Nephron progenitor cell (in vitro differentiated cells): ENCODE data around the gene SND1.
"Not testable (repeated sequence)": the region's sequence is repeated elsewhere in the genome, so short reads cannot be mapped to it uniquely, and the experiment has no call there.

ENCODE experiments used
- DNase-seq: peaks from one replicate; pipeline ENCODE4 v3.0.0; 2021
- H3K27ac Mint-ChIP-seq: 2 replicates; pipeline ENCODE4 v1.8.0; 2021; ENCODE audit warnings: mild to moderate bottlenecking, moderate library complexity, mixed read lengths
- H3K27me3 Mint-ChIP-seq: 2 replicates; pipeline ENCODE4 v1.8.0; 2021; ENCODE audit warnings: mild to moderate bottlenecking, low read depth, mixed read lengths; ENCODE audit not compliant: poor library complexity
- H3K36me3 Mint-ChIP-seq: 2 replicates; pipeline ENCODE4 v1.8.0; 2021; ENCODE audit warnings: low read depth, mixed read lengths
- H3K4me1 Mint-ChIP-seq: 2 replicates; pipeline ENCODE4 v1.8.0; 2021; ENCODE audit warnings: mixed read lengths
- H3K4me3 Mint-ChIP-seq: 2 replicates; pipeline ENCODE4 v1.8.0; 2021; ENCODE audit warnings: mild to moderate bottlenecking, moderate library complexity, mixed read lengths
- H3K9me3 Mint-ChIP-seq: 2 replicates; pipeline ENCODE4 v1.8.0; 2021; ENCODE audit warnings: mild to moderate bottlenecking, moderate library complexity, mixed read lengths
- CTCF ChIP-seq: fragments of 200-600 bp; sonication (generic); IDR thresholded peaks from 2 replicates; pipeline ENCODE4 v1.5.0; 2021; ENCODE audit warnings: antibody characterized with exemption

The SND1 gene

GRCh38 chr7:127961786-127962453 lies 309.9 kb downstream of the SND1 start:
- Mint-ChIP-seq H3K4me1 (peaks cover 1% of the 10 kb centered on the region), H3K4me3 (no peak overlapping the region), H3K27ac (peak overlapping the region; percentile 14), H3K27me3 (peaks cover 4% of the 10 kb centered on the region), H3K36me3 (peaks cover 28% of the 10 kb centered on the region), H3K9me3 (peaks cover 5% of the 10 kb centered on the region)
- no peak for DNase-seq
- TF ChIP-seq CTCF, result no peak

- Mint-ChIP-seq H3K4me1 (peaks cover 7% of the 10 kb centered on the region), H3K9me3 (peaks cover 5% of the 10 kb centered on the region), H3K27me3 (peaks cover 4% of the 10 kb centered on the region), H3K36me3 (peaks cover 34% of the 10 kb centered on the region), H3K27ac (no peak overlapping the region), H3K4me3 (no peak overlapping the region)
- TF ChIP-seq CTCF, result no peak
- no peak for DNase-seq
Observed at GRCh38 chr7:127962589-127963361, 310.8 kb downstream of the SND1 start.

DNA sequence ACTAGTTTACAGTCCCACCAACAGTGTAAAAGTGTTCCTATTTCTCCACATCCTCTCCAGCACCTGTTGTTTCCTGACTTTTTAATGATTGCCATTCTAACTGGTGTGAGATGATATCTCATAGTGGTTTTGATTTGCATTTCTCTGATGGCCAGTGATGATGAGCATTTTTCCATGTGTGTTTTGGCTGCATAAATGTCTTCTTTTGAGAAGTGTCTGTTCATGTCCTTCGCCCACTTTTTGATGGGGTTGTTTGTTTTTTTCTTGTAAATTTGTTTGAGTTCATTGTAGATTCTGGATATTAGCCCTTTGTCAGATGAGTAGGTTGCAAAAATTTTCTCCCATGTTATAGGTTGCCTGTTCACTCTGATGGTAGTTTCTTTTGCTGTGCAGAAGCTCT lies 311.9 kb downstream of the SND1 start:
- not testable (repeated sequence) for H3K4me3 Mint-ChIP-seq, H3K4me1 Mint-ChIP-seq, DNase-seq, H3K9me3 Mint-ChIP-seq, H3K27me3 Mint-ChIP-seq, H3K27ac Mint-ChIP-seq
- H3K36me3 Mint-ChIP-seq, result peaks cover 34% of the 10 kb centered on the region

DNA sequence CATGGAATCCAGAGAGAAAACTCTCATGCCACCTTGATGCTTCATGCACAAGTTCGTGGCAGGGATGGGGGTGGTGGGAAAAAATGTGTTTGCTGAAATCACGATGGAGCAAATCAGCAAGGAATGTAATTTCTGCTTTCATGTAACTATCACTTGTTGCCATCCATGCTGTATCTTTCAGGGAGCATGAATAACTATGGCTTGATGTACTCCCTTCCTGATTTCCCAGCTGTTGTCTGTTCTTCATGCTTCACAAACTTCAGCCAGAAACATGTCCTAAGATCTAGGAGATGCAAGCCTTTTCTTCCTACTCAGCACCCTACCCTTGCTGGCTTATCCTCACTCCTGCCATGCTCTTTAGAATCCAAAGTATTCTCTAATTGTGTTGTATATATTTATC lies 315.3 kb downstream of the SND1 start:
- no peak for DNase-seq
- Mint-ChIP-seq H3K27ac (peak overlapping the region; percentile 82), H3K9me3 (peaks cover 5% of the 10 kb centered on the region), H3K27me3 (no peaks in the 10 kb centered on the region), H3K4me3 (no peak overlapping the region), H3K36me3 (peaks cover 15% of the 10 kb centered on the region), H3K4me1 (peaks cover 13% of the 10 kb centered on the region)
- TF ChIP-seq CTCF, result no peak

DNA sequence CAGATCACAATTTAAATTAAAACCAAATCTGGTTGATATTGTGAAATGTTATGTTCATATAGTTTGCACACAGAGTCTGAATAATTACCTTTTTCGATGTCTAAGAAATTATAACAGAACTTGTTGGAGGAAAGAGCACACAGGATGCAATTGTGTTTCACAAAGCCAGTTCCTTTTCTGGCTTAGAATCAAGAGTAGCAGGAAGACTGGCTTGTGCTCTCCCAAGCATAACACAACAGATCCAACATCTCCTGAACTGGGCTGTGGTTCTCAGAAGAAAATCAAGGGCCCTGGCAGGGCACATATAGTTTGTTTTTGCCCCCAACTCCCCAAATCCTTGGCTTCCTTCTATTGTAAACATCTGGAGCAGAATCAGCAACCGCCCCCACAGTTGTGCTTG lies 316.6 kb downstream of the SND1 start:
- Mint-ChIP-seq H3K36me3 (peaks cover 6% of the 10 kb centered on the region), H3K27ac (peak overlapping the region; percentile 47), H3K9me3 (no peaks in the 10 kb centered on the region), H3K4me1 (peaks cover 13% of the 10 kb centered on the region), H3K4me3 (no peak overlapping the region), H3K27me3 (no peaks in the 10 kb centered on the region)
- TF ChIP-seq CTCF, result no peak
- no peak for DNase-seq

GRCh38 chr7:127973832-127974231 lies 321.8 kb downstream of the SND1 start:
- Mint-ChIP-seq H3K27me3 (no peaks in the 10 kb centered on the region), H3K36me3 (peaks cover 25% of the 10 kb centered on the region), H3K27ac (no peak overlapping the region), H3K4me1 (peaks cover 38% of the 10 kb centered on the region), H3K4me3 (no peak overlapping the region), H3K9me3 (peaks cover 12% of the 10 kb centered on the region)
- DNase-seq, result no peak
- TF ChIP-seq CTCF, result no peak
